Osteocyte (in vitro differentiated cells): Measurements from ENCODE around the gene PUM2. TPM values are rescaled to one million over a fixed set of nuclear protein-coding genes. Genes with fewer than 3 reads are reported as not detected.

Experiments
- DNase-seq: peaks from one replicate; pipeline ENCODE4 v3.0.0; 2021; ENCODE audit warnings: mixed read lengths; ENCODE audit not compliant: unreplicated experiment; ENCODE audit errors: extremely low spot score
- H3K27ac Mint-ChIP-seq: one replicate; pipeline ENCODE4 v1.8.0; 2021; ENCODE audit warnings: mild to moderate bottlenecking, mixed read lengths; ENCODE audit not compliant: unreplicated experiment
- H3K27me3 Mint-ChIP-seq: one replicate; pipeline ENCODE4 v1.8.0; 2021; ENCODE audit warnings: mixed read lengths; ENCODE audit not compliant: unreplicated experiment
- H3K36me3 Mint-ChIP-seq: one replicate; pipeline ENCODE4 v1.8.0; 2021; ENCODE audit warnings: mixed read lengths; ENCODE audit not compliant: unreplicated experiment
- H3K4me1 Mint-ChIP-seq: one replicate; pipeline ENCODE4 v1.8.0; 2021; ENCODE audit warnings: mixed read lengths; ENCODE audit not compliant: unreplicated experiment
- H3K4me3 Mint-ChIP-seq: one replicate; pipeline ENCODE4 v1.8.0; 2021; ENCODE audit warnings: mild to moderate bottlenecking, moderate library complexity, mixed read lengths; ENCODE audit not compliant: unreplicated experiment
- H3K9me3 Mint-ChIP-seq: one replicate; pipeline ENCODE4 v1.8.0; 2021; ENCODE audit warnings: mixed read lengths; ENCODE audit not compliant: unreplicated experiment
- total RNA-seq: library from RNA; stranded (reverse); gene quantifications from 2 replicates; pipeline ENCODE4 v1.2.1, GENCODE V29; 2021
- TF ChIP-seq, protein P1 (sequence below): fragments of 200-600 bp; sonication (generic); IDR thresholded peaks from 2 replicates; pipeline ENCODE4 v1.5.0; 2021; ENCODE audit warnings: antibody characterized with exemption, mild to moderate bottlenecking, moderate library complexity

The PUM2 gene
- total RNA-seq, 1 donor from 2014 or later: 82.2 TPM

DNA sequence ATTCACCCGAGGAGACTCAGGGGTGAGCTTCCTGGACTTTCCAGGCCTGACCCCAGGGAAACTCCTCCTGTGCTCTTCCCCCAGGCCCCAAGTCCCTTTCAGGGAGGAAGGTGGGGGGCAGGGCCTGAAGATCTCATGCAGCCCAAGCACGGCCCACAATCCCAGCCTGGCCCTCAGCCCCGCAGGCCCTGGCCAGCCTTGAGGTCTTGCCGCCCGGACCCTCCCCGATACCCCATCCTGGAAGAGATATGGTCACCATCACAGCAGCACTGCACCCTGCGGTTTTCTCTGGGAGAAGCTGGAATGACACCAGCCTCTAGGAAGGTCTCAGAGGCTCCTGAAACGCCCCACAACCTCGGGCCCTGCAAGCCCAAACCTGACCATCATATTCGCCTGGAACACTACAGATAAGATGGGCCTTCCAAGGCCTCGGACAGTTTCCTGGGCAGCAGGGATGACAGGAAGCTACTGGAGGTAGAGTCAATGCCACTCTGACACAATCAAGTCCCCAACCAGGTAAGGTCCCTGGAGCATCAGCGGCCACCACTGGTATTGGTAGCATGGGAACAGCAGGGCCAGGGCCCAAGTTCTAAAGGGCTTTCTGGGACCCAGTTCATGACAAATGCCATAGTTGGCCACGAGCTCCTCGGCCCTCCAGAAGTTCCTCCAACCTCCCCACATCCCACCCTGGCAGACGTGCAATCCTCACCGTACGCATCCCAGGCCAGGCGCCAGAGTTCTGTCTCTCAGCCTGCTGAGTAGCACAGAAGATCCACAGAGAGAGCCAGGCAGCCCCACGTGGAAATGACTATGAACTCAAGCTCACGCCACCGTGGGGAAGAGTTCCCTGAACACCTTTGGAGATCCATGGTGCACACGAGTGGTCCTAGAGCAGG, 134.3 kb downstream of the PUM2 start:
- Mint-ChIP-seq H3K4me3 (no peak overlapping the region), H3K9me3 (no peaks in the 10 kb centered on the region), H3K27me3 (no peaks in the 10 kb centered on the region), H3K27ac (no peak overlapping the region), H3K36me3 (no peaks in the 10 kb centered on the region), H3K4me1 (peaks cover 12% of the 10 kb centered on the region)
- TF ChIP-seq, protein P1, sequence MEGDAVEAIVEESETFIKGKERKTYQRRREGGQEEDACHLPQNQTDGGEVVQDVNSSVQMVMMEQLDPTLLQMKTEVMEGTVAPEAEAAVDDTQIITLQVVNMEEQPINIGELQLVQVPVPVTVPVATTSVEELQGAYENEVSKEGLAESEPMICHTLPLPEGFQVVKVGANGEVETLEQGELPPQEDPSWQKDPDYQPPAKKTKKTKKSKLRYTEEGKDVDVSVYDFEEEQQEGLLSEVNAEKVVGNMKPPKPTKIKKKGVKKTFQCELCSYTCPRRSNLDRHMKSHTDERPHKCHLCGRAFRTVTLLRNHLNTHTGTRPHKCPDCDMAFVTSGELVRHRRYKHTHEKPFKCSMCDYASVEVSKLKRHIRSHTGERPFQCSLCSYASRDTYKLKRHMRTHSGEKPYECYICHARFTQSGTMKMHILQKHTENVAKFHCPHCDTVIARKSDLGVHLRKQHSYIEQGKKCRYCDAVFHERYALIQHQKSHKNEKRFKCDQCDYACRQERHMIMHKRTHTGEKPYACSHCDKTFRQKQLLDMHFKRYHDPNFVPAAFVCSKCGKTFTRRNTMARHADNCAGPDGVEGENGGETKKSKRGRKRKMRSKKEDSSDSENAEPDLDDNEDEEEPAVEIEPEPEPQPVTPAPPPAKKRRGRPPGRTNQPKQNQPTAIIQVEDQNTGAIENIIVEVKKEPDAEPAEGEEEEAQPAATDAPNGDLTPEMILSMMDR: no peak
- no peak for DNase-seq

DNA sequence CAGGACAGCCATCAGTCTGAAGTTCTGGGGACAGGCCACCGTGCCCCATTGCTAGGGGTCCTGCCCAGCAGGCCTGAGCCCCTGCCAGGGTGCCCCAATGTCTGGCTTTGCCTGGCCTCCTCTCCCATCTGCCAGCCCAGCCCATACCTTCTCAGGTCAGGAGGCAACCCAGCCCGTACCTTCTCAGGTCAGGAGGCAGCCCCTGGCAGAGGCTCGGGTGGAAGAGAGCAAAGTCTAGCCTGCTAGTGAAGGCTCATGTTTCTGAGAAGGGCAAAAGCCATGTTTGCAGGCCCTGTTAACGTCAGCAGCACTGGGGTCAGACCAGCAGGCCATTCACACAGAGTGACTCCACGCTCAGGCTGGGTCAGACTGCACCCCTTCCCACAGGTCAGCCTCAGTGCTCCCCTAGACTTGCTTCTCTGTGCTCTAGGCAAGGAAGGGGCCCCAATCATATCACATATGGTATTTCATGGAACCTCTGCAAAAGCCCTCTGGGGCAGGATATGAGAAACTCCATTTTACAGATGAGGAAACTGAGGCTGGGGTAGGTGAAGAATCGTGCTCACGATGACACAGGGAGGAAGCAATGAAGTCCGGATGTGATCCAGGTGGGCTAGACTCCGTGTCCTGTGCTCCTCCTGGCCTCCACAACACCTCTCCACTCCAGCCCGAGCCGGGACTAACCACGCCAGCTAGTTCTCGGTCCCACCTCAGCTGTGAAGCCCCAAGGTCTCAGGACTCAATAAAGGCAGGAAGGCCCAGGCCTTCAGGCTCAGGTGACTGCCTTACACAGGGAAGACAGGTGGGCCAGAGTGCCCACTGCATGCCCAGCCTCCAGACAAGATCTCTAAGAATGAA, 135.2 kb downstream of the PUM2 start:
- H3K9me3 Mint-ChIP-seq: no peaks in the 10 kb centered on the region
- TF ChIP-seq, protein P1: no peak
- H3K27ac Mint-ChIP-seq: no peak overlapping the region
- H3K36me3 Mint-ChIP-seq: no peaks in the 10 kb centered on the region
- H3K4me3 Mint-ChIP-seq: no peak overlapping the region
- no peak for DNase-seq
- H3K27me3 Mint-ChIP-seq: no peaks in the 10 kb centered on the region
- H3K4me1 Mint-ChIP-seq: peaks cover 7% of the 10 kb centered on the region

DNA sequence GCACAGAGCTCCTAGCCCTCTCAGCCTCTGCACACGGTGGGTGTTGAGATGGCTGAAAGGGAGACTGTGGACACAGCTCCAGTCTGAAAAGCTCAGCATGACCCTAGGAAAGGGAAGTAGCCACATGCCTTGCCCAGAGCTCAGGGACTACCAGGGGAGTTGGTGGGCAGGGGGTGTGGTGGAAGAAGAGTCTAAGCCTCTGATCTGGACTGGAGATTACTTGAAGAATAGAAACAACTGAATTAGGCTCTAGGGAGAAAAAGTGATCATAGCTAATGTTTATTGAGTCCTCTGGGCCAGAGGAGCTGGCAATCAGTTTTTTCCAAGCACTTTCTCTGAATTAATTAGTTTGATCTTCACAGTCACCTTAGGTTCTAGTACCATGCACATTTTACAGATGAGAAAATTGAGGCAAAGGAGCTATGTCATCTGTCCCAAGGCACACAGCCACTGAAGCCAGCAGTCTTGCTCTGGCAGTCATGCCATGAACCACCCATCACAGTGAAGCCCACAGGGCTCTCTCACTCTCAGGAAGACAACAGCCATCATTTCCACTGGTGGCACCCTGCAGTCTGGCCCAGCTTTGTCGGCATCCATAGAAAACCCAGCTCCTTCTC, 136.0 kb downstream of the PUM2 start:
- no peak for DNase-seq
- Mint-ChIP-seq H3K27me3 (no peaks in the 10 kb centered on the region), H3K27ac (no peak overlapping the region), H3K4me3 (no peak overlapping the region), H3K9me3 (no peaks in the 10 kb centered on the region), H3K36me3 (no peaks in the 10 kb centered on the region), H3K4me1 (peaks cover 7% of the 10 kb centered on the region)
- TF ChIP-seq, protein P1: no peak

DNA sequence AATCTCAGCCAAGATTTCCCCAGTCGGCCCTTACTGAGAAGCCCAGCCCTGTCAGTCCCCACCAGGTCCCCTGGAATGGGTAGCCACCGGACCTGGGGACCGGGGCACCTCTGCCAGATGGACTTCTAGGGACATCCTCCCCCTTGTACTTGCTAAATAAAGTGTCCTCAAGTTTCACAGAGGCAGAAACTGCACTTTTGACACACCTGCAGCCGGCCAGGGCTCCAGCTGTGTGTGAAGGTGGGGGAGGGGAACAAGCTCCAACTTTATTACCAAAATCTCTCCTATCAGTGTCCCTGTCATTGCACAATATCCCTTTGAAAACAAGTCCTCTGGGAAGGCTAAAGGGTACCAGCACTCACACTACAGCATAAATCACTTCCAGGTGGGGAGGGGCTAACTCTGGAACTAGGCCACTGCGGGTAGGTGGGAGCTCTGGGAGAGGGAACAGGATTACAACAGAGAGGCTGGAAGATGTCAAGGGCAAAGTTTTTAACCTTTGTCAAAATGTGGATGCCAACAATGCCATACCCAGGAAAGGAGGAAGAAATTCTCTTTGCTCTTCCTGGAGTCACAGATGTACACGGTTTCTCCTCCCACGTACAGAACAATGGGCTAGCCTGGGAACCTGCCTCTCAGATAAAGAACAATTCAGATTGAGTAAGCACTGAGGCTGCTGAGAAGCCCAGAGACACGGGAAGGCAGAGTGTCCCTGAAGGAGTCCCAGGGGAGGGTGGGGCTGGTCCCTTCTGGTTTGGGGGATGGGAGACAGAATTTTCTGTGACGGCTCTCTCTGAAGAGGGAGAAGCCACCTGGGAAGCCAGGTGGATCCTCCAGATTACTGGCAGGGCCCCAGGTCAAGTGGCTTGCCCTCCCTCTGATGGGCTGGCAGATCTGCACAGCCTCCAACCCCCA, 136.7 kb downstream of the PUM2 start:
- Mint-ChIP-seq H3K9me3 (no peaks in the 10 kb centered on the region), H3K36me3 (no peaks in the 10 kb centered on the region), H3K4me3 (no peak overlapping the region), H3K4me1 (peaks cover 7% of the 10 kb centered on the region), H3K27me3 (no peaks in the 10 kb centered on the region), H3K27ac (no peak overlapping the region)
- DNase-seq: no peak
- TF ChIP-seq, protein P1: no peak
